Keratinocyte (primary cell): Measurements from ENCODE around the gene ERBB2.

Source experiments
- CTCF ChIP-seq, 3 experiments: IDR thresholded peaks in 1 of 3; conservative IDR thresholded peaks in 1 of 3; optimal IDR thresholded peaks in 1 of 3; 2 replicates in 2 of 3; 3 replicates in 1 of 3; pipeline versions ENCODE3 to v1.5.1; 2011; ENCODE audit warnings: low read length in 3 of 3, mild to moderate bottlenecking in 3 of 3, moderate library complexity in 2 of 3, control low read depth in 1 of 3, inconsistent platforms in 1 of 3; ENCODE audit not compliant: insufficient read depth in 2 of 3; ENCODE audit errors: extremely low read depth in 1 of 3
- EZH2 ChIP-seq: IDR thresholded peaks from one replicate; pipeline ENCODE4 v1.6.1; 2012; ENCODE audit warnings: inconsistent platforms, mild to moderate bottlenecking, low read length, moderate library complexity

GRCh38 chr17:39751637-39752036 lies 51.8 kb downstream of the ERBB2 start:
- TF ChIP-seq CTCF (optimal IDR thresholded peaks at IDR 0.05 in 1 of 3, IDR thresholded peaks at IDR 0.05 in 1 of 3, conservative IDR thresholded peaks at IDR 0.05 in 1 of 3; ENCODE audit: extremely low read depth in 1 of 3, insufficient read depth in 2 of 3, low read length in 3 of 3) (no peak), EZH2 (no peak)
